Measurements from ENCODE around the gene CCNY.
"Not testable (repeated sequence)": the region's sequence is repeated elsewhere in the genome, so short reads cannot be mapped to it uniquely, and the experiment has no call there.

CCNY gene

DNA sequence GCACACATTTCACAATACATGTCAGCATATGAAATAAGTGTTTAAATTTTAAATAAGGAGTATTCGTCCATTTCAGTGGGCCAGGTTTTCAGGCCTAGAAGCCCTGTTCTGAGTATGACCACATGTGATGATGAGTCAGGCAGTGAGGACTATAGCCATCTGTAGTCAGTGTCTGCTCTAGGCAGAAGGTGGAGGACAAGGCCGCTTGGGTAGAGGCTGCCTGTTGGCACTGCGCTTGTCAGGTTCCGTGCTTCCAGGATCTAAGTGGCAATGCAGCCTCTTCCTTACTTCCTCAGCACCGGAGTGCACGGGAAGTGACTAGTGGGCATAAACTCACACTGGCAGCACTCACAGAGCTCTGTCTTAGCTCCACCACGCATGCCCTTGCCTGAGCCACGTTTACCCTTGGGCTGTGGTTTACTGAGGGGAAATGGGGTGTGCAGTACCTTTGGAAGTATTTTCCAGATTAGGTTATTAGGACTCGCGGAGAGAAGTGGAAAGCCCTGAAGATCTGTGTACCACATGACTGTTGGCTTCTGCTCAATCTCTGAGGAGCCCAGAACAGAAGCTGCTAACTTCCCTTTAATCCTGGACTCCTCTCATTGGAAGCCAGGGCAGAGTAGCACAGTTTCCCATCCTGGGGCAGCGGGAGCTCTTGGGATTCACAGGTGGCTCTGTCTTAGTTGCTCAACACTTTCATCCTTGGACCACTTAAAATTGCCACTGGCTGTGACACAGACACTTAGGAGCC lies 181.3 kb downstream of the CCNY start:
- no peak for DNase-seq (ENCODE audit: low read depth in 2 of 2)

GRCh38 chr10:35518187-35518586 lies 181.9 kb downstream of the CCNY start:
- not testable (repeated sequence) for DNase-seq (ENCODE audit: low read depth in 2 of 2)

DNA sequence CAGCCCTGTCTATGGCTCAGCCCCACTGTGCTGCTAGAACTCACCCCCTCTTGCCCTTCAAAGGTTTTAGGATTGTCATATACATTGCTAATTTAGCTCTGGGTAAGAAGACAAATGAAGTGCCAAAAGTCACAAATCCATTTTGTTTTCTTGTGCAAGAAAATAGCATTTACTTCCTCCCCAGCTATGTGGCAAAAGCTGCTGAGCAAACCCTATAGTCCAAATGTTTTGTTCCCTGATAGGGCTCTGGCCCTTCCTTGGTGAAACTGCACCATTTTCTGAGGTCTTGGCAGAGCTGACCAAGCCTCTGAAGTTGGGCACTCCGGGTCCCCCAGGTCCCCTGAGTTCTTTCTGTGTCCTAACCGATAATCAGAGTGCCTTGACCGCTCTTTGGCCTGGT lies 184.7 kb downstream of the CCNY start:
- no peak for DNase-seq (ENCODE audit: low read depth in 2 of 2)

- DNase-seq (ENCODE audit: low read depth in 2 of 2): no peak
Measured at GRCh38 chr10:35523670-35524225, 187.4 kb downstream of the CCNY start.

GRCh38 chr10:35526746-35527145 lies 190.4 kb downstream of the CCNY start:
- no peak for DNase-seq (ENCODE audit: low read depth in 2 of 2)

- DNase-seq (ENCODE audit: low read depth in 2 of 2): no peak
Measured at GRCh38 chr10:35532141-35532540, 195.8 kb downstream of the CCNY start.

- DNase-seq (ENCODE audit: low read depth in 2 of 2): no peak
Measured at GRCh38 chr10:35533565-35533964, 197.3 kb downstream of the CCNY start.

- DNase-seq (ENCODE audit: low read depth in 2 of 2): no peak
Measured at GRCh38 chr10:35535136-35535535, 198.8 kb downstream of the CCNY start.

DNA sequence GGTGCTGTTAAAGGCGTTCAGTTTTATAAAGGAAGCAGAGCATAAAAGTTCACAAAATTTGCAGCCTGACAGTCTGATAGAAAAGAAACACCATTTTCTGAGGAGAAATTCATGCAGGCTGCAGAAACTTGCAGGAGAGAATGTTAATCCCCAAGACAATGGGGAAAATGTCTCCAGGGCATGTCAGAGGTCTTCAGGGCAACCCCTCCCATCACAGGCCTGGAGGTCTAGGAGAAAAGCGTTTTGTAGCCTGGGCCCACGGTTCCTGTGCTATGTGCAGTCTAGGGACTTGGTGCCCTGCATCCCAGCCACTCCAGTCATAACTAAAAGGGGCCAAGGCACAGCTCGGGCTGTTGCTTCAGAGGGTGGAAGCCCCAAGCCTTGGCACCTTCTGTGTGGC lies 200.5 kb downstream of the CCNY start:
- no peak for DNase-seq (ENCODE audit: low read depth in 2 of 2)

DNA sequence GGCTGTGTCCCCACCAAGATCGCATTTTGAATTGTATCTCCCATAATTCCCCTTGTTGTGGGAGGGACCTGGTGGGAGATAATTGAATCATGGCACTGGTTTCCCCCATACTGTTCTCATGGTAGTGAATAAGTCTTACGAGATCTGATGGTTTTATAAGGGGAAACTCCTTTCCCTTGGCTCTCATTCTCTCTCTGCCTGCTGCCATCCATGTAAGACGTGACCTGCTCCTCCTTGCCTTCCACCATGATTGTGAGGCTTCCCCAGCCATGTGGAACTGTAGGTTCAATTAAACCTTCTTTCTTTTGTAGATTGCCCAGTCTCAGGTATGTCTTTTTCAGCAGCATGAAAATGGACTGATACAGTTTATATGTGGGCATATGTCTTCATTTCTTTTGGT lies 201.6 kb downstream of the CCNY start:
- not testable (repeated sequence) for DNase-seq (ENCODE audit: low read depth in 2 of 2)

DNA sequence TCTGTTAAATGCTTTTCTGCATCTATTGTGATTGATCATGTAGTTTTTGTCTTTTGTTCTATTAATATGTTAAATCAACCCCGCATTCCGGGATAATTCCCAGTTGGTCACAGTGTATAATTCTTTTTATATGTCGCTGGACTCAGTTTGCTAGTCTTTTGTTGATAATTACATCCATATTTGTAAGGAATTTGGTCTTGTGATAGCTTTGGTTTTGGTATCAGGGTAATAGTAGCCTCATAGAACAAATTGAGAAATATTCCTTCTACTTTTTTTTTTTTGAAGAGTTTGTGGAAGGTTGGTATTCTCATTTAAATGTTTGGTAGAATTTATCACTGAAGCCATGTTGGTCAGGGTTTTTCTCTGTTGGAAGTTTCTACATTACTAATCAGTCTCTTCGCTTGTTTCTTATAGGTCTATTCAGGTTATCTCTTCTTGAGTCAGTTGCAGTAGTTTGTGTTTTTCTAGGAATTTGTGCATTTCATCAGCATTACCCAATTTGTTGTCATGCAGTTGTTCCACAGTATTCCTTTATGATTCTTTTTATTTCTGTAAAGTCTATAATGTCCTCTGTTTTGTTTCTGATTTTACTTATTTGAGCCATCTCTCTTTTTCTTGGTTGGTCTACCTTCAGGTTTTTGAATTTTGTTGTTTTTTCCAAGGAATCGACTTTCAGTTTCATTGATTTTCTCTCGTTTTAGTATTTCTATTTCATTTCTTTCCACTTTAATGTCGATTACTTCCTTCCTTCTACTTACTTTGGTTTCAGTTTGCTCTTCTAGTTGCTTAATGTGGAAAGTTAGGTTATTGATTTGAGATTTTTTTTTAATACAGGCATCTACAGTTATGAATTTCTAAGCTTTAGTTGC lies 204.2 kb downstream of the CCNY start:
- DNase-seq (ENCODE audit: low read depth in 2 of 2): no peak

DNA sequence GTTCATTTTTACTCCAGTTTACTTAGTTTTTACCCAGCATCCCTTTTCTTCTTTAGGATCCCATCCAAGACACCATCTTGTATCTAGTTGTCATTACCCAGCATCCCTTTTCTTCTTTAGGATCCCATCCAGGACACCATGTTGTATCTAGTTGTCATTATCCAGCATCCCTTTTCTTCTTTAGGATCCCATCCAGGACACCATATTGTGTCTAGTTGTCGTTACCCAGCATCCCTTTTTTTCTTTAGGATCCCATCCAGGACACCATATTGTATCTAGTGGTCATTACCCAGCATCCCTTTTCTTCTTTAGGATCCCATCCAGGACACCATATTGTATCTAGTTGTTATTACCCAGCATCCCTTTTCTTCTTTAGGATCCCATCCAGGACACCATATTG lies 205.4 kb downstream of the CCNY start:
- DNase-seq (ENCODE audit: low read depth in 2 of 2): no peak

GRCh38 chr10:35542303-35542702 lies 206.0 kb downstream of the CCNY start:
- no peak for DNase-seq (ENCODE audit: low read depth in 2 of 2)

GRCh38 chr10:35545079-35545657 lies 208.9 kb downstream of the CCNY start:
- DNase-seq (ENCODE audit: low read depth in 2 of 2): no peak

DNA sequence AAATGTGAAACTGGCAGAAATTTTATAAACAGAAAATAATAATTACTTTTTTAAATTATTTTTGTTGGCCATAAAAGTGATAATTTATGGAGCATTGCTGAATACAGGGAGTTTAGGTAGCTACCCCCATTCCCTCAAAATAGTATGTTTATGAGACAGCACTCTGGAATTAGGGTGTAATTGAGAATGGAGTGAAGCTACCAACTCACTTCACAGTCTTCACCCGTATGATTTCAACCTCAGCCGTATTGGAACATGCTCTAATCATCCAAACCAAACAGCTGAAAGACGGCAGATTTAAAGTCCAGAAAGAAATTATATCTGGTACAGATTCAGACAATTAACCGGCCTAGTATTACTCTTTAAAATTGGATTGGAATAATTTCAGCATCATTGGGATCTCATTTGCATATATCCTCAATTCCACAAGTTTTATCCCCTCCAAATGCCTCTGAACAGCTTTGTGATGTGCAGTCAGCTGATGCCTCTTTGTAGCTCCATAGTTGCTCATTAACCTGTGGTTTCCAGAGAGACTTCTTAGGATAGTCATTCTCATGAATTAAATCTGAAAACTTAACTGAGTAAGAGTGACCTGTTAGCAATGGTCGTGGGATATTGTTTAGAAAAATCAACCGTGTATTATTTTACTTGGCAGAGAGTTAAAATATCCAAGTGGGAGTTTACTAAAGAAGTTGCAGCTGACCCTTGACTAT lies 209.7 kb downstream of the CCNY start:
- no peak for DNase-seq (ENCODE audit: low read depth in 2 of 2)

GRCh38 chr10:35546824-35547225 lies 210.5 kb downstream of the CCNY start:
- DNase-seq (ENCODE audit: low read depth in 2 of 2): no peak

- DNase-seq (ENCODE audit: low read depth in 2 of 2): no peak
Measured at GRCh38 chr10:35552650-35553342, 216.5 kb downstream of the CCNY start.

- DNase-seq (ENCODE audit: low read depth in 2 of 2): no peak
Measured at GRCh38 chr10:35554036-35554435, 217.7 kb downstream of the CCNY start.

DNA sequence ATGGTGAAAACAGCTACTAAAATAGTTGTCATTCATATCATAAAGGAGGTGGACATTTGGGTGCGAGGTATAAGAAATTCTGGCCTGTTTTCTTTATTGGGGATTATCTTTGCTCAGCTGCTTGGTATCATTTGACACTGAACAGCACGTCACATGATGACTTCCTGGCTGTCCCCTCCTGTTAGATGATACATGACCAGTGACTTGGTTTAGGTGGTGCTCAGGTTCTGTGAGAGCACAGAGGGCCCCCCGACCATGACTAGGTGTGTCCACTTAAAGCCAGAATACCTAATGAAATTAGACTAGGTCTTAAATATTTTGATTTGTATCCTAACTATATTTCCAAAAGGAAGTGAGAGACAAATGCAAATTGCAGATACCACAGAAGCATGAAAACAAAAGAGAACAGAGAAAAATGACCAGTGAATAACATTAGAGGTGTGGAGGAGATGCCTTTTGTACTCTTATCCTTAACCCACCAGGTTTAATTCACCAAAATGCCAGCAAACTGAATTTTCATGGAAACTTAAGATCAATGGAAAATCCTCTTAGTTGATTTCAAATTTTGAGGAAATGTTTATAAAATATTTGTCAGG lies 218.2 kb downstream of the CCNY start:
- no peak for DNase-seq (ENCODE audit: low read depth in 2 of 2)

All from stimulated activated CD8-positive, alpha-beta memory T cell treated with anti-CD3 and anti-CD28 coated beads, Interleukin-2, amount 100 ng/mL, for 1 hour (primary cell).